Epidermal melanocyte (primary cell): ENCODE results near the gene NSF.

ENCODE experiments used
- DNase-seq: peaks from one replicate; pipeline ENCODE4 v3.0.0; 2011; ENCODE audit warnings: low spot score; ENCODE audit not compliant: insufficient read length

The NSF gene

GRCh38 chr17:46717999-46718398, 127.5 kb downstream of the NSF start:
- DNase-seq = no peak

DNA sequence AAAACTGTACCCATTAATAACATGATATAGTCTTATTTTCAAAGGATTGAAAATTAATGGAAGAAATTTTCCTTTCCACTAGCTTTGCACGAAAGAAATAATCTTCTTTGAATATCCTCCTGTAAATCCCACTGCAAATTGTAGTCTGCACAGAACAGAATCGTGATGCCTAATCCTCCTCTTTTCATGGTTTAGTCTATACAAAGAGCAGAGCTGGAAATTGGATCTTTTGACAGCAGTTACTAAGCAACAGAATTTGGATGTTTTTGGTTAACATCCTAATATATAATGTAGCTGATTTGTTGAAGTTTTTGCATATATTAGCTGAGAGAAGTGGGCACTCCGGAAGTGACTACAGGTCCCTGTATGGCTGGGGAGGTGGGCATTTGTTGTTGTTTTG, 129.4 kb downstream of the NSF start:
- DNase-seq = no peak

- DNase-seq = no peak
Observed at GRCh38 chr17:46720408-46720807, 129.9 kb downstream of the NSF start.

DNA sequence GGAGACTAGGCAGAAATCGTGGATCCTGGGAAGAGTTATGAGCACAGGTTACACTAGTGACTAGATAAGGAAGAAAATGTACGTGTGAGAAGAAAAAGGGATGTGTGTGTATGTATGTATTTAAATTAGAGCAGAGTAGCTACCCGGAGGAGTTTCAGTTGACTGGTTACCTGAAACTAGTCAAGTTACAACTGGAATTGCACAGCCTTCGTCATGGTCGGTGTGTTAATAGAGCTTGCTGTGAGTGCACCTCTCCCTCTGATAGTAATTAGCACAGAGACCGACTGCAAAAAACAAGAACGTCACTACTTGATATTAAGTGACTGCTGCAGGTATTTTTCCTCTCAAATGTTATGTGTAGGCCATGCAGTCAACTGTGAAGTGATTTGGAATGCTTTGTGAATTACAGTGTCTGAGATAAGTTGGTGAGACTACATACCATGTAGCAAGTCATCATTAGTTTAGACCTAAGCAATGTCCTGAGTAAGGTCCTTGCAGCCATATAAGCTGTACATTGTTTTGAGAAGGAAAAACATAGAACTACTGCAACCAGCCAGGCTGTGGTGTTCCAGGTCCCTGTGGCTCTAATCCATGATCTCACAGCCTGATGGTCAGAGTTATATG, 132.3 kb downstream of the NSF start:
- no peak for DNase-seq

- DNase-seq = no peak
Observed at GRCh38 chr17:46726206-46726605, 135.7 kb downstream of the NSF start.

DNA sequence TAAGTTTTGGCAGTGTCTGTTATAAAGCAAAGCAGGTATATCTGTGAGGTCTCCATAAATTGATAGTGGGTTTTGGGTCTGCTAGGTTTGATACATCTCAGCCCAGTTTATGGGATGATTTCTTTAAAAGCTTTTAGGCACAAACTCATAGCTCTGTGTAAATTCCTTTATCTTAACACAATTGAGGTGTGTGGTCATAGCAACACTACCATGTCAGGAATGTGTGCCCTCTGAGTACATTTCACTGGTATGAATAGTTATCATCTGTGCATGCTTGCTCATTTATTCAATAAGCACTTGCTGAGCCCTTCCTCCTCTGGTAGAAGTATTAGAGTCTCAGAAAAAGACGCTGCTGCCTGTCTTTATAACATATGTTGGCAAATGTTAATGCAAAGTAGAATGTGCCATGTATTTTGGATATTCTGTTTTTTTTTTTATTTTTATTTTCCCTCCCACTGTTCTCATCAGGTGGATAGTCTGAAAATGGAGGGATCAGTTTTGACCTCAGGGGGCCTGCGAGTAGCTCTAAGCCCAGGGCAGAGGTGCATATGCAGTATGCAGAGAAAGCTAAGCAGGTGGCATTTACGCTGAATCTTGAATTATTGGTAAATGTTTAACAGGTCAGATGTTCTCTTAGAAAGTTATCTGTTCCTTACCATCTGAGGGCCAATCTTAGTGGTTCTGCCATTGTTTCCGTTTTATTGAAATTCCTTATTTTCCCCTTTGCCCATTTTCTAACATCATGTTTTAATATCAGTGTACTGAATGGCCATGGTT, 137.3 kb downstream of the NSF start:
- no peak for DNase-seq

GRCh38 chr17:46730026-46730425, 139.6 kb downstream of the NSF start:
- no peak for DNase-seq

GRCh38 chr17:46730679-46731078, 140.2 kb downstream of the NSF start:
- DNase-seq = no peak

DNA sequence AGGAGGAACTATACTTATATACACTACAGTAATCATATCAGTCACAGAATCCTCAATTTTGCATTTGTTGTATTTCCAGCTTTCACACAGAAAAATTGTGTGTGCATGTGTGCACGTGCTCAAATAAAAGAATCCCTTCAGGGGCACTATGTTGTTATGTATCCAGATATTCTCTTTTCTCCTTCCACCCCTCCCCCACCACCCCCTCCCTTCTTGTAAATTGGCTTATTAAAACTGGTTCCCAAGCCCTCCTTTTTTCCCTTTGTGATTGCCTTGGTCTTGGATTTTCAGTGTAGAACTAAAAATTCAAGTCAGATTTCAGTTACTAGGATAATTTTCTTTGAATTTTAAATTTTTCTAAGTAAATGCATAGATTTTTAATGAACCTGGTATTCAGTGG, 141.7 kb downstream of the NSF start:
- no peak for DNase-seq

DNA sequence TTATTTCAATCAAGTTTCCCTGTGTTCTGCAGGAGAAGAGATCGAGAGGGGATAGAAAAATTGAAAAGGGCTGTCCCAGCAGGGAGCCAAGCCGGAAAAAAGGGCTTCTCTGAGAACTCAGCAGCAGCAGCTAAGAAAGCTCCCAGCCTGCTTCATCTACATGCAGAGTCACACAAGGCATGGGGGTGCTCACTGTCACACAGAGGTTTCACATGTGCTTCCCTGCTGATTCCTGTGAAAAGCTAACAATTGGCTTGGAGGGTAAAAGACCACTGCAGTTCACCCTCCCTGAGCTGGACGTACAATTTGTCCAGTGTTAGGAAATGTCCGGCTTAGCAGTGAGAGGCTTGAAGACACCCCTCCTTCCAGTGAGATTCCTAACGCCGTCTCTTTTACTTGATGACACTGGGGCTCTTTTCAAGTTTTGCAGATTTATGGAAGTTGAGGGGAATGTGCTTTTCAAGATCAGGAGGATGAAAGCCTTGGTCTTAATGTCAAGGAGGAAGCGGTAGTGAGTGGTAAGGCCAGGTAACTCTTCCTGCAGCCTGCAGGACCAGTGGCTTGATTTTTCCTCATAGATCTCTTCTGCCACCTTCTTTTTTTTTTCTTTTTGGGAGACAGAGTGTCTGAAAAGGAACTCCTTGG, 142.4 kb downstream of the NSF start:
- no peak for DNase-seq

DNA sequence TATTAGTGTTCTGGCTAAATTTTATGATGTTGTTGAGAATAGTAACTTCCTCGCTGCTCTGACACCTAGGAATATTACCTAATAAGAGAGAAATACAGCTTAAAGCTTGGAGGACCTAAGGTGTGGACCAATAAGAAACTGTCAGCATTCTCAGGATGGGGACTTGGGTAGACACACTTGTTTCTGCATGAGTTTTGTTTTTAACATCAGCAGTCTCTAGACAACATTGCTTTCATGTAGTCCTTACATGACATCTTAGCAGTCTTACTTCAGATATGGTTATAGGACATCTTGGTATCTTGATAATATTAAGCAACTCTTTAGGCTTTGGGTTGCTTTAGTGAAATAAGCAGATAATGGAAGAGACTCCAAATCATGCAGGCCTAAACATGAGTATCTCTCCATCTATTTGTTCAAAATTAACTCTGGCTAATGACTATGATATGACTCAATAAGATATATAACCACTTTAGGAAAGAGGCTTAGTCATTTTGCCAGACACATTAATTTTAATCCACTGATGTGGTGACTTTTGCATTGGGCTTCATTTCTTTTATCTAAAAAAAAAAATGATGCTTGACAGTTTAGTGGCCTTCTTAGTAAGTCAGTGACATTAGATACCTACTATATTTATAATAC, 143.5 kb downstream of the NSF start:
- DNase-seq = no peak

GRCh38 chr17:46736100-46736499, 145.6 kb downstream of the NSF start:
- DNase-seq = no peak

GRCh38 chr17:46737326-46737725, 146.9 kb downstream of the NSF start:
- no peak for DNase-seq

DNA sequence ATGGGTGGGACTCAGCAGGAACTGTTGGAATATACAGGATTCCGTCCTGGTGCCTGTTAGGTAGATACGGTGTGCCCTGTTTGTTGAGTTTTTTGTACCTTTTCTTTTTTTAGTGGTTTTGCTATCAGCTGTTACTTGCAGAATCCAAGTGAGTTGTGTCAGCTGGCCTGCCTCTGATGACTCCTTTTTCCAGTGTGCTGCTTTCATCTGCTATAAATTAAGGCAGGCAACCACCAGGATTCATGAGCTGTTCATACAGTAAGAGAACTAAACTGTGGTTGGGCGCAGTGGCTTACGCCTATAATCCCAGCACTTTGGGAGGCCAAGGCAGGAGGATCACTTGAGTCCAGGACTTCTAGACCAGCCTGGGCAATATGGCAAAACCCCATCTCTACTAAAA, 148.1 kb downstream of the NSF start:
- DNase-seq = no peak

- DNase-seq = no peak
Observed at GRCh38 chr17:46739982-46740381, 149.5 kb downstream of the NSF start.

GRCh38 chr17:46741122-46741730, 150.8 kb downstream of the NSF start:
- DNase-seq = no peak

- no peak for DNase-seq
Observed at GRCh38 chr17:46742565-46743270, 152.2 kb downstream of the NSF start.

- no peak for DNase-seq
Observed at GRCh38 chr17:46744441-46744840, 154.0 kb downstream of the NSF start.

DNA sequence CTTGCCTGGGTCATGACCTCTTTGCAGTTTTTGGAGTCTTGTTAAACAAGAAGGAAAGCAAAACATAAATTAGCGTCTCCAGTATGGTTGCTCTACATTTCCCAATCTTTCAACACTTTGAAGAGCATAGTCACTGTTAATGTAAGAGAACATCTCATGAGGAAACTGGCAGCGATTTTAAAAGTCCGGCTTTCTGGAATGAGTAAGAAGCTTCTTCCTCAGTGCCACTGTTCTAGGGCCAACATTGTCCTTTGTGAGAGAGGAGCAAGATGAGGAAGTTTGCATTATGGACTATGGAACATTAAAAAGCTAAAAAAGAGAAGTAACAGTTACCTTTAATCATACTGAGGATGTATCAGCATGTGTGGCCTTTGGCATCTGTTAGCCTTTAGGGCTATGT, 154.9 kb downstream of the NSF start:
- DNase-seq = no peak

DNA sequence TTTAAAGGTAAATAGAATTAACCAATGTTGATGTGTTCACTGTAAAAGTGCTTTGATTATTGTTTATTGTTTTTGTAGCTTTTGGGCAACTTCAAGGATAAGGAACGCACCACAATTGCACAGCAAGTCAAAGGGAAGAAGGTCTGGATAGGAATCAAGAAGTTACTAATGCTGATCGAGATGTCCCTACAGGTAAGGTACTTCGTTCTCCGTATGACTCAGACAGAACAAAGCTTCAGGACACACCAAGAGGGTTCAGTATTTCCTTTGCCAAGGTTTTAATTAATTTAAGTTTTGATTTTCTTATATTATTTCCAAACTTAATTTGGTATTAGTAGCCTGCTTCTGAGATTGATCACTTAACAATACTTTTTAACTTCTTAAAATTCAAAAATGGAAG, 161.0 kb downstream of the NSF start:
- no peak for DNase-seq

DNA sequence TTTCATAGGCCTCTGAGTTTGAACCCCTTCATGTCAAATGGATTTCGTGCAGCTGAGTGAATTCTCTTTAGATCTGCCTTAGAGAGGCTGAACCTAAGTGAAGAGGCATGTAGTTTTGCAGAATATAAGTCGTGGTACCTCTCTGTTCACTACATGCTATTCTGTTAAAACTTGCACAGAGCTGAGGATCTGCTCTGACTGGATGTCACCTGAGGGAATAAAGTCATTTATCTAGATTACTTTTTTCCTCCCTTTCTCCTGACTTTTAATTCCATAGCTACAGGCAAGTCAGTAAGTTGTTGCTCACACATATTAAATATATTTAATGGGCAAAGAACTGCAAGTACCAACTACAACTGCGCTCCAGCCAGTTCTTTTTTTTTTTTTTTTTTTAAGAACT, 163.3 kb downstream of the NSF start:
- no peak for DNase-seq
